HT1080 (cell line): ENCODE data around the gene STAT1. TPM values are rescaled to one million over a fixed set of nuclear protein-coding genes. Genes with fewer than 3 reads are reported as not detected.

ENCODE experiments used
- total RNA-seq: library from RNA; depleted of rRNA; stranded (reverse); fragments of >200 nt; shearing (Covaris generic); gene quantifications from 2 replicates; pipeline ENCODE4 v1.2.3, GENCODE V29; 2014; rRNA removed

STAT1 gene
- total RNA-seq, 1 experiment from 2014 or later, result 30.7 TPM

Other genes with a start within 250 kb of the STAT1 start
- gene GLS, start 133.3 kb downstream of the STAT1 start, total RNA-seq, result 116 and 131 TPM in 2 replicates
- gene STAT4, start 136.8 kb upstream of the STAT1 start, total RNA-seq, result not detected in 2 replicates
- 93.6 and 95.2 TPM in 2 replicates for gene MYO1B, start 231.2 kb upstream of the STAT1 start, total RNA-seq